GM20000 (cell line): ENCODE data around the gene OPRM1.

Experiments
- DNase-seq: peaks from one replicate; pipeline ENCODE4 v3.0.0; 2012; ENCODE audit warnings: low spot score
- CTCF ChIP-seq: IDR thresholded peaks from 2 replicates; pipeline ENCODE4 v1.5.1; 2012; ENCODE audit warnings: mild to moderate bottlenecking, control low read depth; ENCODE audit errors: extremely low read depth, missing control alignments

The OPRM1 gene

GRCh38 chr6:154222716-154223115 is 183.7 kb downstream of the OPRM1 start:
- no peak for TF ChIP-seq CTCF
- no peak for DNase-seq

- no peak for TF ChIP-seq CTCF
These were observed 184.3 kb downstream of the OPRM1 start for GRCh38 chr6:154223296-154223695.

GRCh38 chr6:154226461-154226860 is 187.4 kb downstream of the OPRM1 start:
- TF ChIP-seq CTCF, result no peak

More at GRCh38 chr6:154223296-154223695, 184.3 kb downstream of the OPRM1 start:
- no peak for DNase-seq

GRCh38 chr6:154227862-154228520 is 189.0 kb downstream of the OPRM1 start:
- no peak for DNase-seq
- TF ChIP-seq CTCF, result no peak

More at GRCh38 chr6:154226461-154226860, 187.4 kb downstream of the OPRM1 start:
- DNase-seq, result no peak

- TF ChIP-seq CTCF, result no peak
- DNase-seq, result no peak
These were observed 189.5 kb downstream of the OPRM1 start for GRCh38 chr6:154228521-154228905.

- no peak for TF ChIP-seq CTCF
- DNase-seq, result no peak
These were observed 190.7 kb downstream of the OPRM1 start for GRCh38 chr6:154229786-154230185.

- no peak for TF ChIP-seq CTCF
- DNase-seq, result no peak
These were observed 191.4 kb downstream of the OPRM1 start for GRCh38 chr6:154230393-154230792.
